ENCODE measurements around the gene ITK.

DNA sequence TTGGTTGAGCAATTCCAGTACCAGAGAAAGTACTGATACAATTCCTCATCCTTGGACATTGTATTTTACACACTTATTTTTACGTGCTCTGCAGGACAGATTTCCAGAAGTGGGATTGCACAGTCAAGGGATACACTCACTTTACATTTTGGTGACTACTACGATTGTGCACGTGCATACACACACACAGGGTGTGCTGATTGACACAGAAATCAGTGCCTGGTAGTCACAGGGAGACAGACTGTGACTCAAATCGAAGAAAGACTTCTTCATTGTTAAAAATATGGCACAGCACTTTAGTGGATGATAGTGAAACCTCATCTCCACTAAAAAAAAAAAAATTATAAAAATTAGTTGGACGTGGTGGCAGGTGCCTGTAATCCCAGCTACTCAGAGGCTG, 16.1 kb upstream of the ITK start:
- TF ChIP-seq CTCF (IDR thresholded peaks at IDR 0.05; ENCODE audit: insufficient read depth, low read length): no peak
- TF ChIP-seq SPI1 (IDR thresholded peaks at IDR 0.05; ENCODE audit: borderline replicate concordance, low read depth): no peak
- no peak for TF ChIP-seq GABPA (IDR thresholded peaks at IDR 0.05; ENCODE audit: low read depth)

Data from HL-60 (cell line).